Left kidney (tissue), 2 donors: ENCODE data around the gene TBC1D22A. TPM values are rescaled to one million over a fixed set of nuclear protein-coding genes. Genes with fewer than 3 reads are reported as not detected.
A peak's percentile ranks its signal among the peaks of the same experiment; 100 is the strongest.

Experiments used
- DNase-seq: peaks from one replicate; pipeline ENCODE4 v3.0.0-alpha.2; 2013
- polyA plus RNA-seq: library from polyadenylated mRNA; unstranded; fragments of 120-200 nt; gene quantifications from one replicate; pipeline ENCODE4 v1.2.1, GENCODE V29; 2013; ENCODE audit not compliant: insufficient read length

The TBC1D22A gene
- polyA plus RNA-seq, 1 donor = 15.0 TPM

GRCh38 chr22:47123006-47123826 lies 360.8 kb downstream of the TBC1D22A start:
- no peak for DNase-seq

GRCh38 chr22:47123827-47124442 lies 361.5 kb downstream of the TBC1D22A start:
- no peak for DNase-seq

GRCh38 chr22:47124451-47124881 lies 362.0 kb downstream of the TBC1D22A start:
- DNase-seq = no peak

- DNase-seq = no peak
Observed at GRCh38 chr22:47124961-47125360, 362.5 kb downstream of the TBC1D22A start.

GRCh38 chr22:47125603-47126002 lies 363.2 kb downstream of the TBC1D22A start:
- no peak for DNase-seq

DNA sequence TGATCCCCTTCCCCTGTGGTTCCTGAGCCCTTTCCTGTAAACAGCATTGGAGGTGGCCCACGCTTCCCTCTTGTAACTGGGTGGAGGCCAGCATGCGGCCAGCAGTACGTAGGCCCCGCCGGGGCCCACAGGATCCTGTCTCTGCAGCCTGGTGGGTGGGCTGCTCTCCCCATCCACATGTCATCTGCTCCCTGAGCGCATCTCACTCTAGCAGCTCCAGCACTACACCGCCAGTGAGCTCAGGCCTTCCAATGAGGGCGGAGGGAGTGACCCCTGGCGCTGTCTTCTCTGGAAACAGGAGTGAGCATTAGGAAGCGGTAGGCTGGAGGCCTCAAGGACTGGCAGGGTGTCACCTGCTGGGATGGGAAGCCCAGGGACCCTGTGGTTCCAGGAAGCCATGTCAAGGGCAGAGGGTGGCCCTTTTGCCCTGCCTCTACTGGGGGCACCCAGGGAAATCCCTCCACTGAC lies 363.9 kb downstream of the TBC1D22A start:
- no peak for DNase-seq

GRCh38 chr22:47127441-47127871 lies 365.0 kb downstream of the TBC1D22A start:
- no peak for DNase-seq

DNA sequence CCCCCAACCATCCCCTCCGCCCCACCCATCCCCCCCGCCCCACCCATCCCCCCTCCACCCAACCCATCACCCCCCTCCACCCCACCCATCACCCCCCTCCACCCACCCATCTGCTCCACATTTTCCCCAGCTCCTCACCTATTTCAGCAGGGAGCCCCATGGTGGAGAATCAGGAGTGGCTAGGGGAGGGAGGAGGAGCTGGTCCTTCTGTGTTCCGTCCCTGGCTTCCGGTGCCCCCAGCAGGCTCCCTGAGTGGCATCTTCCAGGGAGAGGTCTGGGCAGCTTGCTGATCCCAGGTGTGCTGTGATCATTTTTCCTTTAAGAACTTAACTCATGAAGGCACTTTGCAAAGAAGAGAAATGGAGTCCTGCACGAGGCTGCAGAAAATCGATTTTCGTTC lies 365.8 kb downstream of the TBC1D22A start:
- no peak for DNase-seq

- DNase-seq = no peak
Observed at GRCh38 chr22:47128622-47129215, 366.3 kb downstream of the TBC1D22A start.

DNA sequence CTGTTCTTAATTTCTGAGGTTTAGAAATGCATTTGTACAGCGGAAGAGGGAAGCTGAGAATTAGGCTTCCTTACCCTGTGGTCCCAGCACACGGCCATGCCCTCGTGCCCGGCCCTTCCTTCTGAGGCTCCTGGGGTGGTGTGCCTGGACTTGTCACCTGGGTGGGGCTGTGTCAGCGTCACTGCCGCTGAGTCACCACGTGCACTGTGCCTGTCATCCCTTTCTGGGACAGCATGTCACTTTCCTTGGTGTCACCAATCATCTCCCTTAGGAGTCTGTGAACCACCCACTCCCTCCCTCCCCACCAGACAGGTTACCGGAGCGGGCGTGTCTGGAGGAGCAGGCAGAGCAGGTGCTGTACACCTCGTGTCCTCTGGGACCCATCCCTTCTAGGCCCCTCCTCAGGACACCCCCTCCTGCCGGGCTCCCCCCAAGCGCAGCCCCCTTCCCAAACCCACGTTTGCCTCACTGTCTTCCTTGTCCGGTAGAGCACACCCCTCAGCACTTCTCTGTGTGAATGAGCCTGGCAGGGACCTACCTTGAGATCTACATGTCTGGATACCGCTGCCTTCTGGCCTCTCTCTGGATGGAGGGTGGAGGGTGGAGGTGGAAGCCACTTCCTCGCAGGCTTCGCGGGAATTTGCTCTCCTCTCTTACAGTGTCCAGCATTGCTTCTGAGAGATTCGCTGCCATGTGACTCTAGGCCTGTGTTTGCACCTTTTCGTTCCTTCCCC lies 367.6 kb downstream of the TBC1D22A start:
- DNase-seq = no peak

DNA sequence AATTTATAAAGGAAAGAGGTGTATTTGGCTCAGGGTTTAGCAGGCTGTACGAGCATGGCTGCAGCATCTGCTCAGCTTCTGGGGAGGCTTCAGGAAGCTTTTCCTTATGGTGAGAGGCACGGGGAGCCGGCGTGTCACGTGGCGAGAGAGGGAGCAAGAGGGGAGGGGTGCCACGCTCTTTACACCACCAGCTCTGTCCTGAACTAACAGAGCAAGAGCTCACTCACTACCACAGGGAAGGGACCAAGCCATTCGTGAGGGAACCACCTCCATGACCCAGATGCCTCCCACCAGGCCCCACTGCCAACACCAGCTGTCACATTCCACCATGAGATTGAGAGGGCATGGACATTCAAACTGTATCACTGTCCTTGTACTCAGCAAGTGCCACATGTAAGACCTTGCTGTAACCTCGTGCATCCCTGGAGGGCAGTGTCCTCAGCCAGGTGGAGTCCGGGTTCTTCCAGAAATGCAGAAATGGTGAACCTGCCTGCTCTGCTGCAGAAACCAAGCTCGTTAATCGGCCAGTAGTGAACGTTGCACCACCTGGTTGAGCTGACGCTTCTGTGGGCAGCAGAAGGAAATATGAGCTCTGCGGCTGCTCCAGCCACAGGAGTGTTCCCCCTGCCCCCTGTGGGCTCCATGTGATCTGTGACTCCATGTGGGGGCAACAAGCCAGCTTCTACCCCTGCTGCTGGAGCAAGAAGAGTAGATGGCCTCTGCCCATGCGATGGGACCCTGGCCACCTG lies 368.6 kb downstream of the TBC1D22A start:
- no peak for DNase-seq

GRCh38 chr22:47131632-47132427 lies 369.4 kb downstream of the TBC1D22A start:
- no peak for DNase-seq

- no peak for DNase-seq
Observed at GRCh38 chr22:47132428-47132825, 370.0 kb downstream of the TBC1D22A start.

DNA sequence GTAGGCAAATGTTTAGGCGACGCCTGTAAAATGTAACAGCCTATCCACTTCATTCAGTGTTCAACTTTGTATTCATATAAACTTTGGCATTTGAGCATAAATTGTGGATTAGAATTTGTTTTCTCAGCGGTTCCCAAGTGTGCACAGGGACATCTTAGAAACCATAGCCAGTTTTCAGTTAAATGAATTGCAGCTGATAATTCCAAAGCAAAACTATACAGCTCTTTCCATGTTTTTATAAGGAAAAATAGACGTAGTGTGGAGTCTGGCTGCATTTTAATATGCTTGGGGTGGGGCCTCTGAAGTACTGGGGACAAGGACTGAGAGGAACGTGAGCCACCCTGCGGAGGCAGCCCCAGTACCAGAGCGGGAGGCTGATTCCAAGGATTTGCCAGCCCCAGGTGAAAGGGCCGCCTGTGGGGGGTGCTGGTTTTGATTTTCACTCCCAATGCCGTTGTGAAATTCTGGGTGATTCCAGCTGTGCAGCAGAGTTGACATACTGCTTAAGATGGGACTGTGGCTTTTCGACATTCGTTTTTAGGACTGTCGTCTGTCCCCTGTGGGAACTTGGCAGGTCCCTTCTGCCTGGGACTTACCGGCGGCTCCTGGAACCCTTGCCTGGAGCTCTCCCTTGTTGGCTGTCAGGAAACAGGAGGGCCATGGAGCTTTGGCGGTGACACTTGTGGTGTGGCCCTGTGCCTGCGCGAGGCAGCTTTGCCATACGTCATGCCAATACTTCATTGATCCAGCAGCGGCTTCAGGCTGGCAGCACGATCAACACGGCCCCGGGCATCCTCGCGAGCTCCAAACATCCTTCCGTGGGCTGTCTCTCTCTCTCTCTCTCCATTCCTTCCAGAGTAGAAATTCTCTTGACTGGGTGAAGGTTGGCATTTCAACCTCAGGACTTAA lies 370.9 kb downstream of the TBC1D22A start:
- no peak for DNase-seq

- no peak for DNase-seq
Observed at GRCh38 chr22:47134222-47134621, 371.8 kb downstream of the TBC1D22A start.

- DNase-seq = no peak
Observed at GRCh38 chr22:47135338-47135737, 372.9 kb downstream of the TBC1D22A start.

- no peak for DNase-seq
Observed at GRCh38 chr22:47136050-47136449, 373.6 kb downstream of the TBC1D22A start.

- DNase-seq = no peak
Observed at GRCh38 chr22:47136671-47137070, 374.2 kb downstream of the TBC1D22A start.

- peak; percentile 57 for DNase-seq
Observed at GRCh38 chr22:47139013-47139789, 376.8 kb downstream of the TBC1D22A start.
